Glutamatergic neuron (in vitro differentiated cells): Measurements from ENCODE around the gene AGAP2. TPM values are rescaled to one million over a fixed set of nuclear protein-coding genes. Genes with fewer than 3 reads are reported as not detected.
"Not testable (repeated sequence)": the region's sequence is repeated elsewhere in the genome, so short reads cannot be mapped to it uniquely, and the experiment has no call there.

Source experiments
- DNase-seq: peaks from one replicate; pipeline ENCODE4 v3.0.0; 2022
- H3K27ac Mint-ChIP-seq: one replicate; pipeline ENCODE4 v1.8.0; 2020; ENCODE audit warnings: mild to moderate bottlenecking, mixed read lengths, inconsistent platforms; ENCODE audit not compliant: unreplicated experiment
- H3K27me3 Mint-ChIP-seq: one replicate; pipeline ENCODE4 v1.8.0; 2020; ENCODE audit warnings: mild to moderate bottlenecking, moderate library complexity, mixed read lengths, inconsistent platforms; ENCODE audit not compliant: unreplicated experiment
- H3K36me3 Mint-ChIP-seq: one replicate; pipeline ENCODE4 v1.8.0; 2020; ENCODE audit warnings: mild to moderate bottlenecking, mixed read lengths, inconsistent platforms; ENCODE audit not compliant: unreplicated experiment
- H3K4me1 Mint-ChIP-seq: one replicate; pipeline ENCODE4 v1.8.0; 2020; ENCODE audit warnings: mild to moderate bottlenecking, low read depth, mixed read lengths, inconsistent platforms; ENCODE audit not compliant: unreplicated experiment
- H3K4me3 Mint-ChIP-seq: one replicate; pipeline ENCODE4 v1.8.0; 2020; ENCODE audit warnings: mild to moderate bottlenecking, mixed read lengths, inconsistent platforms; ENCODE audit not compliant: unreplicated experiment
- H3K9me3 Mint-ChIP-seq: one replicate; pipeline ENCODE4 v1.8.0; 2020; ENCODE audit warnings: mild to moderate bottlenecking, moderate library complexity, mixed read lengths, inconsistent platforms; ENCODE audit not compliant: unreplicated experiment
- total RNA-seq: library from RNA; stranded (reverse); fragmentation: NEBNext Ultra II Directional; extraction: Animal tissue kit (Norgen Biotek cat#: 25700); gene quantifications from one replicate; pipeline ENCODE4 v1.2.1, GENCODE V29; 2021; ENCODE audit not compliant: unreplicated experiment
- TF ChIP-seq, protein P1 (sequence below): fragments of 200-600 bp; sonication (generic); IDR thresholded peaks from one replicate; pipeline ENCODE4 v1.5.0; 2021; ENCODE audit not compliant: partially characterized antibody, unreplicated experiment

AGAP2 gene
- total RNA-seq, 1 donor from 2014 or later: 45.5 TPM

GRCh38 chr12:57777911-57778310 is 39.4 kb upstream of the AGAP2 start:
- no peaks in the 10 kb centered on the region for H3K4me1 Mint-ChIP-seq
- H3K36me3 Mint-ChIP-seq: peaks cover 5% of the 10 kb centered on the region
- H3K4me3 Mint-ChIP-seq: no peak overlapping the region
- peaks cover 5% of the 10 kb centered on the region for H3K9me3 Mint-ChIP-seq
- no peak for DNase-seq
- peaks cover 4% of the 10 kb centered on the region for H3K27me3 Mint-ChIP-seq
- TF ChIP-seq, protein P1, sequence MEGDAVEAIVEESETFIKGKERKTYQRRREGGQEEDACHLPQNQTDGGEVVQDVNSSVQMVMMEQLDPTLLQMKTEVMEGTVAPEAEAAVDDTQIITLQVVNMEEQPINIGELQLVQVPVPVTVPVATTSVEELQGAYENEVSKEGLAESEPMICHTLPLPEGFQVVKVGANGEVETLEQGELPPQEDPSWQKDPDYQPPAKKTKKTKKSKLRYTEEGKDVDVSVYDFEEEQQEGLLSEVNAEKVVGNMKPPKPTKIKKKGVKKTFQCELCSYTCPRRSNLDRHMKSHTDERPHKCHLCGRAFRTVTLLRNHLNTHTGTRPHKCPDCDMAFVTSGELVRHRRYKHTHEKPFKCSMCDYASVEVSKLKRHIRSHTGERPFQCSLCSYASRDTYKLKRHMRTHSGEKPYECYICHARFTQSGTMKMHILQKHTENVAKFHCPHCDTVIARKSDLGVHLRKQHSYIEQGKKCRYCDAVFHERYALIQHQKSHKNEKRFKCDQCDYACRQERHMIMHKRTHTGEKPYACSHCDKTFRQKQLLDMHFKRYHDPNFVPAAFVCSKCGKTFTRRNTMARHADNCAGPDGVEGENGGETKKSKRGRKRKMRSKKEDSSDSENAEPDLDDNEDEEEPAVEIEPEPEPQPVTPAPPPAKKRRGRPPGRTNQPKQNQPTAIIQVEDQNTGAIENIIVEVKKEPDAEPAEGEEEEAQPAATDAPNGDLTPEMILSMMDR: no peak
- no peak overlapping the region for H3K27ac Mint-ChIP-seq

DNA sequence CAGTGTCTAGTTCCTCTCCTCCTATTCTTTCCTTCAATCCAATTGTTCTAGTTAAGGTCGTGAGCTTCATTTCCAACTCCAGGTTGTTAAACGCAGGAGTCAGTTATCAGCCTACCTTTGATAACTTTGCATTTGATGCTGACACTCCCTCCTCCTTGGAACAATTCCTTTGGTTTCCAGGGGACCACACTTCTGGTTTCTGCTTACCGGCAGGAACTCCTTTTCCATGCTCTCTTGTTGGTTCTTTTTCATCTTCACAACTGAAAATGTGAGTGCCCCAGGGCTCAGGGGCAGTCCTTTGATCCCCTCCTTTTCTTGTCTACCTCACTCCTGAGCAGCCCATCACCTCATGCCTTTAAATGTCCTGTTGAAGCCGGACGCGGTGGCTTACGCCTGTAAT is 38.8 kb upstream of the AGAP2 start:
- Mint-ChIP-seq H3K4me1 (no peaks in the 10 kb centered on the region), H3K27me3 (peaks cover 4% of the 10 kb centered on the region), H3K27ac (no peak overlapping the region), H3K36me3 (peaks cover 5% of the 10 kb centered on the region), H3K9me3 (peaks cover 3% of the 10 kb centered on the region), H3K4me3 (no peak overlapping the region)
- no peak for DNase-seq
- TF ChIP-seq, protein P1: no peak

GRCh38 chr12:57776247-57776587 is 37.7 kb upstream of the AGAP2 start:
- peaks cover 9% of the 10 kb centered on the region for H3K27me3 Mint-ChIP-seq
- no peak overlapping the region for H3K4me3 Mint-ChIP-seq
- peaks cover 5% of the 10 kb centered on the region for H3K4me1 Mint-ChIP-seq
- TF ChIP-seq, protein P1: no peak
- no peak overlapping the region for H3K27ac Mint-ChIP-seq
- DNase-seq: no peak
- peaks cover 5% of the 10 kb centered on the region for H3K36me3 Mint-ChIP-seq
- H3K9me3 Mint-ChIP-seq: peaks cover 9% of the 10 kb centered on the region

DNA sequence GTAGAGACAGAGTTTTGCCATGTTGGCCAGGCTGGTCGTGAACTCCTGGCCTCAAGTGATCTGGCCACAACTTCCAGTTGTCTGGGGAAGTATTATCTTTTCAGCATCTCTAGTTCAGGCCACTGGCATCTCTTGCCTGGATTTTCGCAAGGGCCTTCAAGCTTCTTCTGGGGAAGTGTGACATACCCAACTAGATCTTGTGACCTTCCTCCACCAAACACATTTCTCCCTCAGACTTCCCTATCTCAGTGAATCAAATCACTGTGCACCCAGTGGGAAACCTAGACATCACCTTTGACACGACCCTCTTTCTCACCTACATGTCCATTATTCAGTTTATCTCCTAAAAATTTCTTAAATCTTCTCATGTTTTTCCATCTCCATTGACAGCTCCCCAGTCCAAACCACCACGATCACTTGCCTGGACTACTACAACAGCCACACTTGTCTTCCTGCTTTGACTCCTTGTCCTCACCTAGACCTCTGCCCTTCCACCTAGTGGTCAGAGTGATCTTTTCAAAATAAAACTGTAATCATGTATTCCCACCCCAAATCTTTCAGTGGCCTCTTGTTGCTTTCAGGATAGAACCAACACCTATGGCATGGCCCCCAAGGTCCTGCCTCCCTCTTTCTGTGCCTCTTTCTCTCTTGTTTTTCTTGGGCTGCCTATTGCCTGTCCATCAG is 37.2 kb upstream of the AGAP2 start:
- Mint-ChIP-seq H3K4me1 (peaks cover 5% of the 10 kb centered on the region), H3K9me3 (peaks cover 9% of the 10 kb centered on the region), H3K27ac (no peak overlapping the region), H3K27me3 (peaks cover 9% of the 10 kb centered on the region), H3K36me3 (peaks cover 5% of the 10 kb centered on the region), H3K4me3 (no peak overlapping the region)
- TF ChIP-seq, protein P1: peak; percentile 28
- no peak for DNase-seq

GRCh38 chr12:57775044-57775443 is 36.5 kb upstream of the AGAP2 start:
- Mint-ChIP-seq H3K27me3 (peaks cover 7% of the 10 kb centered on the region), H3K4me3 (no peak overlapping the region), H3K9me3 (peaks cover 9% of the 10 kb centered on the region), H3K4me1 (peaks cover 5% of the 10 kb centered on the region), H3K27ac (no peak overlapping the region), H3K36me3 (peaks cover 5% of the 10 kb centered on the region)
- TF ChIP-seq, protein P1: no peak
- no peak for DNase-seq

GRCh38 chr12:57774634-57775033 is 36.1 kb upstream of the AGAP2 start:
- H3K4me3 Mint-ChIP-seq, H3K4me1 Mint-ChIP-seq, H3K9me3 Mint-ChIP-seq, DNase-seq, H3K27me3 Mint-ChIP-seq, H3K36me3 Mint-ChIP-seq, H3K27ac Mint-ChIP-seq: not testable (repeated sequence)
